ENCODE data around the gene TMED5. TPM values are rescaled to one million over a fixed set of nuclear protein-coding genes. Genes with fewer than 3 reads are reported as not detected.

The TMED5 gene
- total RNA-seq, 1 donor from 2014 or later, result 39.1 TPM

- no peaks in the 10 kb centered on the region for H3K9me3 ChIP-seq
- no peak overlapping the region for H3K27ac ChIP-seq
- DNase-seq (ENCODE audit: low spot score in 2 of 2), result no peak
- H3K4me3 ChIP-seq, result no peak overlapping the region
- no peaks in the 10 kb centered on the region for H3K27me3 ChIP-seq
- intact Hi-C loops (cut with DNase I), result no loop called here
- no peaks in the 10 kb centered on the region for H3K4me1 ChIP-seq
- TF ChIP-seq, protein P1, sequence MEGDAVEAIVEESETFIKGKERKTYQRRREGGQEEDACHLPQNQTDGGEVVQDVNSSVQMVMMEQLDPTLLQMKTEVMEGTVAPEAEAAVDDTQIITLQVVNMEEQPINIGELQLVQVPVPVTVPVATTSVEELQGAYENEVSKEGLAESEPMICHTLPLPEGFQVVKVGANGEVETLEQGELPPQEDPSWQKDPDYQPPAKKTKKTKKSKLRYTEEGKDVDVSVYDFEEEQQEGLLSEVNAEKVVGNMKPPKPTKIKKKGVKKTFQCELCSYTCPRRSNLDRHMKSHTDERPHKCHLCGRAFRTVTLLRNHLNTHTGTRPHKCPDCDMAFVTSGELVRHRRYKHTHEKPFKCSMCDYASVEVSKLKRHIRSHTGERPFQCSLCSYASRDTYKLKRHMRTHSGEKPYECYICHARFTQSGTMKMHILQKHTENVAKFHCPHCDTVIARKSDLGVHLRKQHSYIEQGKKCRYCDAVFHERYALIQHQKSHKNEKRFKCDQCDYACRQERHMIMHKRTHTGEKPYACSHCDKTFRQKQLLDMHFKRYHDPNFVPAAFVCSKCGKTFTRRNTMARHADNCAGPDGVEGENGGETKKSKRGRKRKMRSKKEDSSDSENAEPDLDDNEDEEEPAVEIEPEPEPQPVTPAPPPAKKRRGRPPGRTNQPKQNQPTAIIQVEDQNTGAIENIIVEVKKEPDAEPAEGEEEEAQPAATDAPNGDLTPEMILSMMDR (IDR thresholded peaks at IDR 0.05), result no peak
- H3K36me3 ChIP-seq, result peaks cover 0 to 2% of the 10 kb centered on the region in 2 donors
Measured at GRCh38 chr1:93207211-93207610, 27.0 kb upstream of the TMED5 start.

DNA sequence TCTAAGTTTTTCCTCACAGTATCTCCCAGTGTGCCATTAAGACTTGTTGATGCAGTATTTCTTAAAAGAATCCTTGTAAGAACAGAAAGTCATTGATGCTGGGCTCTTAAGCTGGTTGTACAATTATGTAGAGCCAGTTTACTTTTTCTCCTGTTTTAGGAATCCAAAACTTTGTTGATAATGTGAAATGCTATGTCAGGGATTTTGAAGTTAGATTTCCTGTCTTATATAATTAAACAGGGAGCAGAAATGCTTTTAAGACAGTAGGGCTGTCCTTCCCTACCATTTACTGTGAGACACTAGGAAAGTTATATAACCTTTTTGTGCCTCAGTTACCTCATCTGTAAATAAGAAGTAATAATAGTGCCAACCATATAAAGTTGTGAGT is 26.3 kb upstream of the TMED5 start:
- H3K9me3 ChIP-seq, result no peaks in the 10 kb centered on the region
- DNase-seq (ENCODE audit: low spot score in 2 of 2), result no peak
- TF ChIP-seq, protein P1 (IDR thresholded peaks at IDR 0.05), result no peak
- no peak overlapping the region for H3K27ac ChIP-seq
- H3K27me3 ChIP-seq, result no peaks in the 10 kb centered on the region
- H3K36me3 ChIP-seq, result peaks cover 0 to 6% of the 10 kb centered on the region in 2 donors
- no peaks in the 10 kb centered on the region for H3K4me1 ChIP-seq
- intact Hi-C loops (cut with DNase I), result no loop called here
- no peak overlapping the region for H3K4me3 ChIP-seq

DNA sequence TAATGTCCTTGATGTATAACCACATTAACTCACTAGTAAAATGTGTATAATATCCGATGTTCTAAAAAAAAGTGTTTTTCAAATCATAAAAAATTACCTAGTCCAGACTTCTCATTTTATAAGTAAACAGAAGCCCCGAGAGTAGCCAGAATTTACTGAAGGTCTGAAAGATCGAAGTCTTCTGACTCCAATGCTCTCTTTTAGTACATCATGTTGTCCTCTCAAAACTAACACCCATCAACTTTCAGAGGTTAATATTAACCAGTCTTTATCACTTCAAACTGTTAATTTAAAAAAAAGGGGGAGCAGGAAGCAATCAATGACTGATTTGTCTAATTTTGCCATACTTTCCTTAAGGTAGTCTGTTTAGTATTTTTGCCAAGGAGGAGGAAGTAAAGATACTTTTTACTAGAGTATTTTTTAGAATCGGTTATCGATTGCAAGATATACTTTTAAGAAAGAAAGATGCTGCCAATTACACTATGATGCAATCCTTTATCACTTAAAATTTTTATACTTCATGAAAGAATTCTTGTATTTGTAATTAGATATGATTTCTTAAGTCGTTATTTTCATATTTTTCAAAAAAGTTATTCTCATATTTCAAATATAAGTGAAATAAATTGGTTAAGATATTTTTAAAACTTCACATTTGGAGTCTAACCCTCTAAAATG is 25.8 kb upstream of the TMED5 start:
- H3K27ac ChIP-seq, result no peak overlapping the region
- H3K4me3 ChIP-seq, result no peak overlapping the region

DNA sequence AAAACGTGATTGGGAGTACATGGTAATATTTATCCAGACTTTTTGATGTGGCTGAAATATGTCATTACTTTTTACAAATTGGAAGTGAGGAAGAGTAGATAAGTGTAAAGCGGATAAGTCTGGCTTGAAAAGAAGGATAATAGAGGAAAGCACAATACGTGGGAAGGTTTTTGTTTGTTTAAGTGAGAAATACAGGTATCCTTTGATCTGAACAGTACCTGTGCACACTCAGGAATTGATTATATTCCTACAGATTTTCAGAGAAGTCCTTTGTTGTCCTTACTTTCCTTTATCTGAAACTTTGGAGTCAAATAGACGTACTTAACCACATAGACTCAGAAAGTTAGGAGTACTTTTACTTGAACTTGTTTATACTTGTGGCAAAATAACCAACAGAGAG is 20.5 kb upstream of the TMED5 start:
- TF ChIP-seq, protein P1 (IDR thresholded peaks at IDR 0.05), result no peak

More for the DNA sequence above, 25.8 kb upstream of the TMED5 start:
- Histone ChIP-seq H3K4me1 (no peaks in the 10 kb centered on the region), H3K9me3 (no peaks in the 10 kb centered on the region), H3K27me3 (no peaks in the 10 kb centered on the region), H3K36me3 (peaks cover 0 to 6% of the 10 kb centered on the region in 2 donors)
- no peak for DNase-seq (ENCODE audit: low spot score in 2 of 2)
- TF ChIP-seq, protein P1 (IDR thresholded peaks at IDR 0.05), result no peak
- intact Hi-C loops (cut with DNase I), result no loop called here

GRCh38 chr1:93200086-93200620 is 19.9 kb upstream of the TMED5 start:
- intact Hi-C loops (cut with DNase I), result no loop called here
- H3K4me3 ChIP-seq, result no peak overlapping the region
- H3K9me3 ChIP-seq, result no peaks in the 10 kb centered on the region
- TF ChIP-seq, protein P1 (IDR thresholded peaks at IDR 0.05), result no peak
- H3K4me1 ChIP-seq, result no peaks in the 10 kb centered on the region
- no peak for DNase-seq (ENCODE audit: low spot score in 2 of 2)
- H3K27ac ChIP-seq, result no peak overlapping the region
- no peaks in the 10 kb centered on the region for H3K27me3 ChIP-seq
- H3K36me3 ChIP-seq, result peaks cover 0 to 17% of the 10 kb centered on the region in 2 donors

More for the DNA sequence above, 20.5 kb upstream of the TMED5 start:
- Histone ChIP-seq H3K27me3 (no peaks in the 10 kb centered on the region), H3K4me3 (no peak overlapping the region), H3K4me1 (no peaks in the 10 kb centered on the region), H3K9me3 (no peaks in the 10 kb centered on the region), H3K36me3 (peaks cover 0 to 17% of the 10 kb centered on the region in 2 donors), H3K27ac (no peak overlapping the region)
- DNase-seq (ENCODE audit: low spot score in 2 of 2), result no peak
- intact Hi-C loops (cut with DNase I), result no loop called here

Data from ascending aorta (tissue), 2 donors.